Measurements from ENCODE around the gene OXNAD1.

The OXNAD1 gene, protein sequence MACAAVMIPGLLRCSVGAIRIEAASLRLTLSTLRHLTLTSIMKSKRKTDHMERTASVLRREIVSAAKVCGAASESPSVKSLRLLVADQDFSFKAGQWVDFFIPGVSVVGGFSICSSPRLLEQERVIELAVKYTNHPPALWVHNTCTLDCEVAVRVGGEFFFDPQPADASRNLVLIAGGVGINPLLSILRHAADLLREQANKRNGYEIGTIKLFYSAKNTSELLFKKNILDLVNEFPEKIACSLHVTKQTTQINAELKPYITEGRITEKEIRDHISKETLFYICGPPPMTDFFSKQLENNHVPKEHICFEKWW

DNA sequence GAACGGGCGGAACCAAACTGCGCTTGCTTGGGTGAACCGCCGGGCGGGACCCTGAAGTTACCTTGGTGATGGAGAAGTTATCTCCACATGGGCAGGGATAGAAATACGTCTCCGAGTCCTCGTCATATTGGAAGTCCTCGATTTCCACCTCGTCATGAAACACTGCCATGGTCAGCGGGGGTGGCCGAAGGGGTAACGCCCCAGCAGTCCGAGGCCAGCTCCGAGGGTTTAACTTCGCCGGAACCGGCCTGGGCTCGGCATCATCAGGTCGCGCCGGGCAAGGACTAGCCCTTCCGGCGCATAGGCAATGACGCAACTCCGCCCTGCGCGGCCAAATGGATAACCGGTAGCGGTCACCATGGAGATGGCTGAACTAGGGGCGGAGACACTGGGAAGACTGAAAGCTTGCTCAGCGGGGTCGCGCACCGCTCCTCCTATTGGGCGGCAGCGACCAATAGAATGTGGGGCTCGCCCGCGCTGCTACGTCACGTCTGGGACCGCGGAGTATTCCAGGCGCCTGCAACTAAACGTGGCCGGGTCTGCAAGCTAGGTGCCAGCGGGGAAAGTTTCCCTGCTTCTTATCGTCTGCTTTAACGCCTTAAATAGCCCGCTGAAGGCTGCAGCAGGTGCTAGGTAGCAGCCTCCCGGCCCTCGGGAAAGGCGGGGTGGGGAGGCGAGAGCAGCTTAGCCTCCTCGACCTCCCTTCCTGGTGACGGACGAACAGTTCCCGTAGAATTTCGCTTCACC is at the start of gene OXNAD1, which contains the start of gene DPH3:
OXNAD1 (plus strand) TSS at position 505 of the 747 bp plus-strand sequence. CDS start 5,741 bp downstream, outside the sequence.
DPH3 (minus strand) TSS at position 236 of the 747 bp plus-strand sequence; CDS start at position 169, 67 bp downstream.
- DNase-seq (ENCODE audit: low spot score), result peak; percentile 98

DNA sequence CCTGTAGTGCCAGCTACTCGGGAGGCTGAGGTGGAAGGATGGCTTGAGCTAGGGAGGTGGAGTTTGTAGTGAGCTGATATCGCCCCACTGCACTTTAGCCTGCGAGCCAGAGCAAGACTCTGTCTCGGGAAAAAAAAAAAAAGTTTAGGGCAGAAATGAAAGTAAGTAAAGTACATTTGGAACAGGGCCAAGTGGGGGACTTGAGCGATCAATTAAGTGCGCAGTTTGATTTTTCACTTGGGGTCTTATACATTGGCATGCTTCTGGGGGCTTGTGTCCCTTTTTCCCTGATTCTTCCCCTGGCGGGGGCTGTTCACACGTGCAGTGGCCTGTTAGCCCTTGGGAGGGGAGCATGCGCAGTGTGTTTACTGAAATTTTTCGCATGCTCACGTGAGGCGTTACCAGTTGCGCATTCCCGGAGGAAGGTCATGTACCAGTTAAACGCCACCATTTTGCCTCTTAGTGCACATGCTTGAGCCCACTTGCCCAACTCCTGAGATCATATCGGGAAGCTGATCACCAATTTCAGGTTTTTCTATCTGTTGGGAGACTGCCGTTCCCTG is 48.6 kb upstream of the OXNAD1 start:
- no peak for DNase-seq (ENCODE audit: low spot score)

DNA sequence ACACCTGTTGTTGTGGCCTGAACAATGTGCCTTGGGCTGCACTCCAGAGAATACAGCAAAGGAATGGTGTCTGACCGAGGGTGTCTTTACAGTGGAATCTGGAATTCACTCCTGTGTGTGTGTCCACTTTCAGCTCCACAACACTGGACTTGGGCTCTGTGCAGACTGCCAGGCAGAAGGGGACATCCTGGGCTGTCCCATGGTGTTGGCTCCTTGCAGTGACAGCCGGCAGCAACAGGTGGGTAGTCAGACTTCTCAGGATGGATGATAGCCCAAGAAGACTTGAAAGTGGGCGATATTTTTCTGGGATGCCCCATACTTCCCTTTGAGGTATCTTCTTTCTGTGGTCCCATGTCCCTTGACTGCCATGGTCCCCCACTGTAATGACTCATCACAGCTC is 45.2 kb upstream of the OXNAD1 start:
- DNase-seq (ENCODE audit: low spot score), result no peak

DNA sequence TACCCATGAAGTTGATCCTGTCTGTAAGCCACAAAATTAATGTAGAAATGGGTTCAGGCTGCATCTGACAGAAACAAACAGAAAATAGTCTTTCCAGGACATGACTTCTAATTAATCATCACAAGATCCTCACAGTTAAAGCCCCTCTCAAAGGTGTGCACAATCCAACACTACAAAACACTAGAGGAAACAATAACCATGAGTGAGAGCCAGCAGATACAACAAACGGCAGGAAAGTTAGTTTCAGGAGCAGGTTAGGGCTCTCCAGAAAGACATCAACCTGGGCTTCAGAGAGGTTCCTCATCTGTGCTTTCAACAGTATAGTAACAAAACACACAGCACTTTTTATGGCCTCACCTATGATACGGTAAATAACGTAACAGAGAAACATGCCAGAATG is 43.0 kb upstream of the OXNAD1 start:
- no peak for DNase-seq (ENCODE audit: low spot score)

DNA sequence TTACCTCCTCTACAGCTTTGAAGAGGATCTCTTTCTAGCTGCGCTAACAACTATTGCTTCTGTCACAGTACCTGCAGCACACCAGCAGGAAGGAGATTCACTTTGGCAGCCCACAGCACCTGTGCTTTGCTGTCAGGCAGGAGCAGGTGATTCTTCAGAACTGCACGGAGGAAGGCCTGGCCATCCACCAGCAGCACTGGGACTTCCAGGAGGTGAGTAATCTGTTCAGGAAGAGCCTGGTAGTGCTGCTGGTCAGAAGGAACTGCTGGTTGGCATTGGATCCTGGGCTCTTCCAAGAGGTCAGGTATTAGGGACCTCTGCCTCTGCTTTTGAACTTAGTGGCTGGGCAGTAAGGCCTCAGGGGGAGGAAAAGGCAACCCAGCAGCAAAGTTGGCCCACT is 42.5 kb upstream of the OXNAD1 start:
- no peak for DNase-seq (ENCODE audit: low spot score)

DNA sequence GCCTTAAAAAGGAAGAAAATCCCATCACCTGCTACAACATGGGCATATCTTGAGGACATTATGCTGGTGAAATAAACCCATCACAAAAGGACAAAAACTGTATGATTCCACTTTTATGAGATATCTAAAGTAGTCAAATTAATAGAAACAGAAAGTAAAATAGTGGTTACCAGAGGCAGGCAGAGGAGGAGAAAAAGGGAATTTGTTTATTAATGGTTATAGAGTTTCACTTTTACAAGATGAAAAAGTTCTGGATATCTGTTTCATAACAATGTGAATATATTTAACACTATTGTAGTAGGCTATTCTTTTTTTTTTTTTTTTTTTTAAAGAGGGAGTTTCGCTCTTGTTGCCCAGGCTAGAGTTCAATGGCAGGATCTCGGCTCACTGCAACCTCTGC is 40.7 kb upstream of the OXNAD1 start:
- DNase-seq (ENCODE audit: low spot score), result no peak

DNA sequence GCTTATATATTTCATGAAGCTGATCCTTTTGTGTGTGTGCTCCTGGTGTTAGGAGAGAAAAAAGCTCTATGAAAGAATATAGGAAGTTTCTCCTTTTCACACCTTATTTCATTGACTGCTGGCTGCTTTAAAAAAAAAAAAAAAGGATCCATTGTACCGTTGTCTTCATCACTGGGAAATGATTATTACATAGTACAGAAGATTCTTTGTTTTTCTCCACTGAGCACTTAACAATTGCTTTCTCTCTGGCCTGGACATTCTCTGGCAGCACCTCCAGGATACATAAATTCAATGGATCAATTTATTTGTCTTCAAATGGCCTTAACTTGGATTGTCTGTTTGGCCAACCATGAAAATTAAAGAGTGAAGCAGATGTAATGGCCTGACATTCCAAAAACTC is 37.4 kb upstream of the OXNAD1 start:
- no peak for DNase-seq (ENCODE audit: low spot score)

DNA sequence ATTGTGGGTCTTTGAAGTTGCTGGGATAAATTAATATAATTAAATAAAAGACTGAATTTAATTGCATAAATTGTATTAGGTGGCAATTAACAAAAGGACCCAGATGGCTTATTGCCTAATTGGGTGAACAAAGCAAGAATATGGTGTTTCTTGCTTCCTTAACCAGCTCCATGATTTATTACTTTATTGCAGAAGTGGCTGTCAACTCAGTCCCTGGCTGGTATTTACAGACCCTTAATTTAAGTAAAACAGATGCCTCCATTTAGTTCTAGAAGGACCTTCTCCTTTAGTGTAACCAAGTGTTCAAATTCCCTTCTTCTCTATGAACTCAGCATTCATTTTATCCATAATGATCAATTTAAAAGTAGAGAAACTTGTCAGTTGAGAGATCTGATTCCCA is 35.3 kb upstream of the OXNAD1 start:
- no peak for DNase-seq (ENCODE audit: low spot score)

DNA sequence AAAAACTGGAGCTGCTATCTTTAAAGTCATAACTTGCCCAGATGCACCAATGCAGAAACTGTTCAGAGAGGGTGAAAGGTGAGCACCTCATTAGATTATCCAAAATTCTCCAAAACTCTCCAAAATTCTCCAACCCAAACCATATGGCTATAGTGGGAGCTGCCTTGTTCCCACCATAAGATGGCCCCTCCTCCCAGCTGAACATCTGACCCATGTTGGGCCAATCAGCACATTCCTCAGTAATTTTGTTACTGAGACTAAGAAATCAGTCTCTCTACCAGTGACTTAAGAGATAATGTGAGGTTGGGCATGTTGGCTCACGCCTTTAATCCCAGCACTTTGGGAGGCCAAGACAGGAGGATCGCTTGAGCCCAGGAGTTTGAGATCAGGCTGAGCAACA is 33.0 kb upstream of the OXNAD1 start:
- DNase-seq (ENCODE audit: low spot score), result no peak

DNA sequence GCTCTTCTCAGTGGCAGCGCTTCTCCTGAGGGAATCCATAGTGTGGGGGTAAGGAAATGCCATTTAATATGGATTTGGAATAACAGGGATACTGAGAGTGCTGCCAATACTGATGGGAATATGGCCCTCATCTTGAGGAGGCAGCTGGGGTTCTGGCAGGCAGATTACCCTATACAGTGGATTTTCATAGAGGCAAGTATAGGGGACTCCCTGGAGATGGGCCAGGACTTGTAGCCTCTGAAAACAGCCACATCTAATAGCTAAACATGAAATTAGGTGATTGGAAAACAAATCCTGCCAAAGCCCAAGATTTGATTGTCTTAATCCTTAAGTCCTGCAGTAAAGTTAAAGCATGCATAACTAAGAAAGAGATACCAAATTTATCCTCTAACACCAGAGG is 31.2 kb upstream of the OXNAD1 start:
- no peak for DNase-seq (ENCODE audit: low spot score)

DNA sequence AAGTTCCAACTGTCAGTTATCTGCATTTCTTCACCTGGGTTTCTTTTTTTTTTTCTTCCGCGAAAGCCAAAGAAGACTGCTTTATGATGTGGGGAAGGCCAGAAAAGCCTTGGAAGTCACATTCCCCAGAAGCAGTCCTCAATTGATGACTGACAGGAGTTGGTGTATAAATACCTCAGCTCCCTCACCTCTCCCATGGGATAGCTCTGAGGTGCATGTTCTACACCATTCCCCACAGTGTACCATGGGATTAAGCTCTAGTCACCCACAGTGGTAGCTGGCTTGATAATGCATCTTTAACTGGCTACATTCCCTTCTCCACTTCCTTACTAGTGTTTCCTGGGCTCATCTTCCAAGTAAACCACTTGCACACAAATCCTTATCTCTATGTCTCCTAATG is 30.7 kb upstream of the OXNAD1 start:
- no peak for DNase-seq (ENCODE audit: low spot score)

DNA sequence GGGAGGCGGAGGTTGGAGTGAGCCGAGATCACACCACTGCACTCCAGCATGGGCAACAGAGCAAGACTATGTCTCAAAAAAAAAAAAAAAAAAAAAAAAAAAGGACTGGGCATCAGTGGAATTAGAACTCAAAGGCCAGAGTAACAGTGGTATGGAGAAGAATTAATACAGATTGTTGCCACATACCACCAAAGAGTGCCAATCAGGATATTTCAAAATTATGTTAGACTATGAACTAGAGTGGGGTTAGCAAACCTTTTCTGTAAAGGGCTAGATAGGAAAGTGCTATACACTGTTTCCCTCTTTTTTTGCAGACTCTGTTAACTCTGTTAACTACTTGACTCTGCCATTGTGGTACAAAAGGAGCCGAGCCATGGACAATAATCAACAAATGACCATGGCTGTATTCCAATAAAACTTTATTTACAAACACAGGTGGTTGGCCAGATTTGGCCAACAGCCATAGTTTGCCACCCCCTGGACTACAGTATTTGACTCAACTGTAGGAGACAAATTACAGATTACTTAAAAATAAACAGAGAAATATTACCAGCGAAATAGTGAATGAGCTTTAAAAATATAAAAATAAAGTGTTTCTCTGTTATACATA is 28.9 kb upstream of the OXNAD1 start:
- no peak for DNase-seq (ENCODE audit: low spot score)

DNA sequence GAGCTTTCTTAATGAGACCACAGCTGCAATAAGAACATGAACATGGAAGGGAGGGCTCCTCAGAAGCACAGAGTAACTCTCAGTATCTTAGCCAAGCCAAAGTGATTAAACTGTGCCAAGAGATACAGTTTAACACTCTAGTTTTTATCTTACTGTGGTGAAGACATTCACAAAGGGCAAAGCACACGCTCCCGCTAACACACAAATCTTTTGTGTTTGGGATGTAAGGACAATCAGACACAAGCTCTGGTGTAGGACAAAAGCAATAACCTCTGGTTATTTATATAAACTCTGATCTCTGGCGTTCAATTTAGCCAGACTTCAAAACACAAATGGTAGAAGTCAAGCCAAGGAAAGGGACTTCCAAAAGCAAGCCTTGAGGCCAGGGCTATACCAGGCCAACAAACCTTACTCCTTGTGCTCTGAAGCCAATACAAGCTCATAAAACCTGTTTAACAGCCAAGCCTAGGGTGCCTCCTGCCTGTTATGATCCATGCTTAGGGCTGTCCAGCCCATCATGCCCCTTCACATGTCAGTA is 28.1 kb upstream of the OXNAD1 start:
- DNase-seq (ENCODE audit: low spot score), result no peak

DNA sequence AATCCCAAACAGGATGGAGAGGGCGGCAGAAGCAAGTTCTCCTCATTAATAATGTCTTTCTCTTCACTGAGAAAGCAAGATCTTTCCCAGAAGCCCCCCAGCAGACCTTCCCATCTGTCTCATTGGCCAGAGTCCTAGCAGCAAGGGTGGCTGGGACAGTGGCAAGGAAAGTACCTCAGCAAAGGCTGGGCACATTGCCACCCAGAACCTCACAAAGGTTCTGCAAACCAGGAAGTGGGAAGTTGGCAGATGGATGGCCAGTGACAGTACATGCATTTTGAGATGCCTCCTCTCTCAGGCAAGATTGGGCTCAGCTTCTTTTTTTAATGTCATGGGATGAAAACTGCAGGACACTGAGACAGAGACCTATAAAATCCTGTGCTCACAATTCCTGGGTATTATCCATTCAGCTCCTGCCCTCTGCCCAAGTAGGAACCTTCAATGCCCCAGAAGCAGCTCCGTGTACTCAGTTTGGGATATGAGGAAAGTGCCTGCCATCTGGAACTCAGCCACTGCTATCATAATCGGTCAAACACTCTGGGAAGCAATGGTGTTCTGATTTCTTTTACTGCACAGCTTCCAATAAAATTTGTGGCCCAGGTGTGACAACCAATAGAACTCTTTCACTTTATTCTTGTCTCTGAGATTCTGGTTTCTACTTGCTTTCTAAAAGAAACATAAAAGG is 25.8 kb upstream of the OXNAD1 start:
- no peak for DNase-seq (ENCODE audit: low spot score)

DNA sequence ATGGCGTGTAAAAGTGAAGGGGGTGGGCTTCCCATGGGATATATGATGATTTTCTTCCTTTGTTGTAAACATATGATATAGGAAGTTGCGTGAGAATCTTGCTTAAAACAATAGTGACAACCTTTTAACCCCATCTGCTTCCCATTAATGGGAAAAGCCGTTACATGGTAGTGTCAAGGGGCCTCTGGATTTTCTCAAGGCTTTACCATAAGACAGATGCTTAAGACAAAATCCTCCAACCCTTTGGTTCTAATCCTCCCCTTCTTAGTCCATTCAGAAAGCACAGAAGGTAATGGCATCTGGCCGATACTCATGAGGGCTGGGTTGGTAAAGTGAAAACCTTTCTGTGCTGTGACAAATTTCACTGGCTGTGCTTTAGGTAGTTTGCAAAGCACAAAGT is 25.2 kb upstream of the OXNAD1 start:
- DNase-seq (ENCODE audit: low spot score), result no peak

DNA sequence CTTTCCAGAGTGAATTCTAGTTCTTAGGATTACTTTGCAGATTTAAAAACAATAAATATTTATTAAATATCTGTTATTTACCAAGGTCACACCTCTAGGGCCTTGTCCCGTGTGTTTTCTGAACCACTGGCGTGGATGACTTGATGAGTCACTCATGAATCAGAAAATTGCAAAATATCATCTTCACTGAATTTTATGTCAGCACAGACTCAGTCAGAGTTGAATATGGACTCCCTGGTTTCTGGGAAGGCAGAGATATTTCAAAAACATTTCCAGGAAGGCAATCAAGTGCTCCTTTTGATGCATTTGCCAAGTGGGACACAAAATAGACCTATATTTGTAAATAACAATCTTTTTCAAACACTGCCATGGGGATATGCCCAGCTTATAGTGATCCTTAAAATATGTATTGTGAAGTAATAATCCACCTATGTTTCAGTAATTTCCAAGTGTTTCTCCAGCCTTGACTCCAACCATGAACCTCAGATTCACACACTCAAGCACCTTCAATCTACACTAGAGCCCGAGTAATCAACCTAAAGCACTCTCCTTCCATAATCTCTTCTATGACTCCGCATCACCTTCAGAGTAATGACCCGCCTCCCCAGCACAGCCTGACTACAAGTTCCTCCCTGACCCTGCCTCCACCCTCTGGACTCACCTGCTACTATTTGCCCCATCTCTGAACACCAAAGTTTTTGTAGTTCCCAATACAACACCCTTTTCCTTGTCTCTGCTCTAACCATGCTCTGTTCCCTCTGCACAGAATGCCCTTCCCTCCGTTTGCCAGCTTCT is 24.6 kb upstream of the OXNAD1 start:
- DNase-seq (ENCODE audit: low spot score), result no peak

DNA sequence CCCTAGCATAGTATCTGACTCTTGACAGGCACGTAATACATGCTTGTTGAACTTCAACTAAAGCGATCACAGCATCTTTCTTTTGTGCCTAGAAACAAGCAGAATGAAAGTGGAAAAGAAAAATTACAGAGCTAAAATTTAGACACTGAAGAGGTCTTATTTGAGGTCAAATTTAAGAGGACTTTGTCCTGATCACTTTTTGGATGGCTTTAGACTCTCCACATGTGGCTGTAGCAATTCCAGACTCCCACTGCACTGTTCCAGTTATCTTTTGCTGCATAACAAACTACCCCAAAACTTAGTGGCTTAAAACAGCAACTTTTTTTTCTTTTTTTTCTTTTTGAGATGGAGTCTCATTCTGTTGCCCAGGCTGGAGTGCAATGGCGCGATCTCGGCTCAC is 23.8 kb upstream of the OXNAD1 start:
- DNase-seq (ENCODE audit: low spot score), result no peak

DNA sequence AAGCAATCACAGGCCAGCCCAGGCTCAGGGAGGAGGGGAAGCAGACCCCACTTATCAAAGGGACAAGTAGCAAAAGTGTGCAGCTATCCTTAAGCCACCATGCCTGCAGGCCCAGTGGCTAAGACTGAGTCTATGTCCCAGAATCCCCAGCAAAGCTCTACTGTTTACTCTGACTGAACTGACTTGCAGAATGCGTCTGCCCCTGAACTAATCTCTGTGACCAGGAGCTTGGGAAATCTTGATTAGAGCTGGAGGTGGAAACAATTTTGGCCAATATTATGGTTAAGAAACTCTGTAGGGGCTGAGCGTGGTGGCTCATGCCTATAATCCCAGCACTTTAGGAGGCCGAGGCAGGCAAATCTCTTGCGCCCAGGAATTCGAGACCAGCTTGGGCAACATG is 22.8 kb upstream of the OXNAD1 start:
- no peak for DNase-seq (ENCODE audit: low spot score)

DNA sequence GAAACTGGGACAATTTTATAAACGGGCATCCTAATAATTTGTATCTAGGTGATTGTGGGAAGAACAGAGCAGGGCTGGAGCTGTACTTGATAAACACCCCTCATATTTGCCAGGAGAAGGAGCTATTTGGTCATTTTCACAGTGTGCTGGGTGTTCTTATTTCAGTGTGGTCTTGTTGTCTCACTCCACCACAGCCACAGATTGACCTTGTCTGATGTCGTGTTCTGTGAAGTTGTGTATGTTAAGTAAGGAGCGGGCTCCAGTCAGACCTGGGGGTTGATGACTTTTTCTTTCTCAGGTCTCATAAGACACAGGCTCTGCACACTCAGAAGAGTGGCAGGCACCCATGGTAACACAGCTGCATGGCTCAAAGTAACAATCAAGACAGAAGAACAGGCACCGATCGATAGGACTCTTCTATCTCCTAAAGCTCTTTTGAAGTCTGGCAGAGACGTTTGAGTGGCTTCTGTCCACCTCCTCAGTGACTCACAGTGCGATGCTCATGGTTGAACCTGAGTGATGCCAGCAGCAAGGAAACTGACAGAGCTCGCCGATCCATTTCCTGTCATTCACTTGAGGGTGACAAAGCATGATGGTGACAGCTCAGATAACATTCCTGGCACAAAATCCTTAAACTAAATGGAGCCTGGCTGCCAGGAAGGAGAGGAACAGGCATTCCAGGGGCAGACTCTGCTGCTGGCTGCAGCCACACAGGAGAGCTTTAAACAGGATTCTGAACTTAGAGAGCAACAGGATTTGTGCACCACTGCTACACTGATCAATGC is 21.1 kb upstream of the OXNAD1 start:
- no peak for DNase-seq (ENCODE audit: low spot score)

DNA sequence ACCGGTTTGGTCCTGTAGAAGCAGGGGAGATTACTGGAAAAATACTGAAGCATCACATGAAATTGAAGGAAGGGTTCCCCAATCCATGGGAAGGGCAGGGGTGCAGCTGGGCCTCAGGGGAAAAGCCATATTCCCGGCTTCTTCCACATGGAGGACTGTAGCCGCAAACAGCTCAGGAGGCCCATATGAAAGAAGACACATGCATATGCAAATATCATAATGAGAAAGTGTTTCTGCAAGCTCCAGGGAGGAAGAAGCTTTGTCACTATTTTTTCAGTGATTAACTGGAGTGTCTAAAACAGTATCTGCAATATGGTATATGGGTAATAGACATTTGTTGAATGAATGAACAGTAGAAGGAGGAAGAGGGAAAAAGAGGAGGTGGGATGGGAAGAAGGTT is 19.4 kb upstream of the OXNAD1 start:
- no peak for DNase-seq (ENCODE audit: low spot score)
